GM12878 (cell line): ENCODE results near the gene PHGDH. TPM values are rescaled to one million over a fixed set of nuclear protein-coding genes. Genes with fewer than 3 reads are reported as not detected.

ENCODE experiments used
- ATAC-seq: fragments of 200-7000 bp; cut with Tn5 transposase; 3 replicates; pipeline ENCODE4 v1.9.1; 2020; ENCODE audit warnings: mild to moderate bottlenecking, moderate library complexity
- BruUV-seq: library from RNA; stranded (reverse); fragments of 400-500 nt; replicated peaks from 2 replicates; lab custom pipeline; 2021; lab: Mats Ljungman, UMichigan
- CTCF ChIA-PET: fragments of 300-600 bp; sonication (Branson Sonifier 250); formaldehyde crosslinking; extraction: SDS; loops from one replicate; lab custom pipeline; 2021; ENCODE audit warnings: inconsistent platforms; lab: Yijun Ruan, JAX
- POLR2A ChIA-PET: fragments of 350-600 bp; formaldehyde crosslinking; extraction: SDS; loops from one replicate; lab custom pipeline; 2021; ENCODE audit warnings: inconsistent platforms; lab: Charles Lee
- RAD21 ChIA-PET: fragments of 300-600 bp; sonication (Branson Sonifier 250); formaldehyde crosslinking; loops from one replicate; lab custom pipeline; 2023; ENCODE audit warnings: antibody characterized with exemption; ENCODE audit not compliant: unreplicated experiment; lab: Charles Lee
- SMC1A ChIA-PET: fragments of 300-600 bp; sonication (Branson Sonifier 250); formaldehyde crosslinking; loops from one replicate; lab custom pipeline; 2023; ENCODE audit not compliant: unreplicated experiment, uncharacterized antibody; lab: Charles Lee
- DNase-seq: peaks from one replicate; pipeline ENCODE4 v3.0.0-alpha.2; 2011; ENCODE audit warnings: low read depth, low spot score
- FAIRE-seq: peaks from 3 replicates; lab custom pipeline; 2011; peaks lifted over from hg19 to GRCh38; lab: Jason Lieb, UNC
- H2AFZ ChIP-seq: 2 replicates; pipeline ENCODE4 v1.6.0; 2011; ENCODE audit warnings: low read depth, low read length, control low read depth; ENCODE audit not compliant: control insufficient read depth
- H3K27ac ChIP-seq: 2 replicates; pipeline ENCODE4 v1.5.1; 2011; ENCODE audit warnings: control low read depth; ENCODE audit not compliant: control insufficient read depth, insufficient read depth
- H3K27me3 ChIP-seq, 2 experiments: replicated peaks in 1 of 2; 2 replicates each; pipeline versions ENCODE4 v1.6.0 to v1.6.1; 2011; ENCODE audit warnings: low read length in 1 of 2; ENCODE audit not compliant: control insufficient read depth in 2 of 2, insufficient read depth in 2 of 2
- H3K36me3 ChIP-seq, 2 experiments: 2 replicates each; pipeline ENCODE4 v1.5.1; 2011; ENCODE audit warnings: low read length in 1 of 2; ENCODE audit not compliant: control insufficient read depth in 2 of 2, insufficient read depth in 2 of 2
- H3K4me1 ChIP-seq: 2 replicates; pipeline ENCODE4 v1.6.1; 2011; ENCODE audit warnings: mild to moderate bottlenecking, low read length, moderate library complexity, mixed read lengths; ENCODE audit not compliant: control insufficient read depth, insufficient read depth
- H3K4me2 ChIP-seq: 2 replicates; pipeline ENCODE4 v1.6.0; 2011; ENCODE audit warnings: control low read depth; ENCODE audit not compliant: control insufficient read depth, insufficient read depth
- H3K4me3 ChIP-seq: fragments of 200-600 bp; sonication (generic); 2 replicates; pipeline ENCODE4 v1.5.1; 2016
- H3K79me2 ChIP-seq: 2 replicates; pipeline ENCODE4 v1.6.0; 2011; ENCODE audit warnings: low read length; ENCODE audit not compliant: control insufficient read depth, insufficient read depth
- H3K9ac ChIP-seq: 2 replicates; pipeline ENCODE4 v1.8.0; 2011; ENCODE audit warnings: low read length, control low read depth, mixed read lengths; ENCODE audit not compliant: control insufficient read depth, insufficient read depth
- H3K9me3 ChIP-seq: replicated peaks from 3 replicates; pipeline ENCODE4 v1.5.1; 2011; ENCODE audit warnings: mild to moderate bottlenecking, low read length; ENCODE audit not compliant: control insufficient read depth, insufficient read depth
- H4K20me1 ChIP-seq: 2 replicates; pipeline ENCODE4 v1.6.0; 2011; ENCODE audit not compliant: control insufficient read depth, insufficient read depth
- CHD2 ChIP-seq: IDR thresholded peaks from 2 replicates; pipeline ENCODE4 v1.6.1; 2011; ENCODE audit warnings: low read depth, low read length, improper control_type of control experiment, borderline replicate concordance
- CREM ChIP-seq: IDR thresholded peaks from 2 replicates; pipeline ENCODE4 v1.6.1; 2014; ENCODE audit warnings: antibody characterized with exemption, low read depth
- FOS ChIP-seq: IDR thresholded peaks from 3 replicates; pipeline ENCODE4 v1.6.1; 2011; ENCODE audit warnings: borderline replicate concordance; ENCODE audit not compliant: insufficient read length; ENCODE audit errors: extremely low read depth
- PRDM15 ChIP-seq: fragments of 450-650 bp; formaldehyde crosslinking; IDR thresholded peaks from 2 replicates; pipeline ENCODE4 v1.4.0; 2020; ENCODE audit warnings: mild to moderate bottlenecking, moderate library complexity
- RFX5 ChIP-seq: IDR thresholded peaks from 2 replicates; pipeline ENCODE4 v1.6.1; 2011; ENCODE audit warnings: low read depth, low read length, improper control_type of control experiment
- SREBF2 ChIP-seq: IDR thresholded peaks from 2 replicates; pipeline ENCODE4 v1.6.1; 2012; ENCODE audit warnings: mild to moderate bottlenecking, low read length
- SUZ12 ChIP-seq: fragments of 200-600 bp; sonication (generic); IDR thresholded peaks from one replicate; pipeline ENCODE4 v1.6.1; 2018; ENCODE audit warnings: antibody characterized with exemption, mild to moderate bottlenecking; ENCODE audit not compliant: unreplicated experiment
- YBX1 ChIP-seq: fragments of 450-650 bp; IDR thresholded peaks from 2 replicates; pipeline ENCODE4 v1.6.1; 2016; ENCODE audit warnings: antibody characterized with exemption
- WGBS: methylation state at CpG from one replicate; pipeline ENCODE4 v1.1.6; 2016; ENCODE audit warnings: low lambda C conversion rate; ENCODE audit not compliant: insufficient replicate concordance, insufficient coverage; ENCODE audit errors: missing lambda C conversion rate; 5-methylcytosine and 5-hydroxymethylcytosine counted together
- in situ Hi-C: fragments of 300-500 bp; cut with MboI; formaldehyde crosslinking; loops from 9 replicates; pipeline ENCODE4 v1.14.3; 2018; ENCODE audit warnings: mixed read lengths
- intact Hi-C: fragments of 100-400 bp; cut with micrococcal nuclease; formaldehyde crosslinking; loops from one replicate; pipeline ENCODE4 v1.14.2; 2022; ENCODE audit not compliant: unreplicated experiment
- polyA plus RNA-seq, 11 experiments: library from polyadenylated mRNA; depleted of rRNA in 4 of 11; unstranded in 6 of 11; stranded (reverse) in 5 of 11; fragments of >200 nt; fragmentation: Nextera tagmentation in 4 of 11; fragmentation: Illumina TruSeq in 1 of 11; extraction: Ambion mirVana in 4 of 11; extraction: Trizol in 1 of 11; gene quantifications; 1 replicate in 1 of 11; 2 replicates in 10 of 11; pipeline versions ENCODE4 v1.2.1 to v1.2.3, GENCODE V29; 2011 to 2016; ENCODE audit warnings: inconsistent platforms in 2 of 11, missing spikeins in 2 of 11, low read depth in 1 of 11
- total RNA-seq, 4 experiments: library from RNA; depleted of rRNA in 3 of 4; stranded (reverse); fragments of >200 nt in 3 of 4; fragmentation: Illumina TruSeq in 1 of 4; extraction: Trizol in 1 of 4; gene quantifications; 2 replicates each; pipeline versions ENCODE4 v1.2.1 to v1.2.3, GENCODE V29; 2013 to 2021
- TF ChIP-seq, protein P1 (sequence below): fragments of 450-650 bp; IDR thresholded peaks from 2 replicates; pipeline ENCODE4 v1.6.1; 2018; ENCODE audit warnings: mild to moderate bottlenecking, low read depth, moderate library complexity; ENCODE audit not compliant: partially characterized antibody
- TF ChIP-seq, protein P2 (sequence below), 3 experiments: IDR thresholded peaks in 2 of 3; conservative IDR thresholded peaks in 1 of 3; 2 replicates each; pipeline ENCODE4 v1.5.1; 2011; ENCODE audit warnings: low read depth in 3 of 3, low read length in 3 of 3, mild to moderate bottlenecking in 3 of 3, control low read depth in 2 of 3, moderate library complexity in 2 of 3, inconsistent platforms in 1 of 3, mixed read lengths in 1 of 3; ENCODE audit not compliant: control insufficient read depth in 2 of 3, insufficient read depth in 1 of 3; ENCODE audit errors: extremely low read depth in 1 of 3

The PHGDH gene
- total and polyA plus RNA-seq, 10 of the 15 experiments (the other 5 are each of a cell fraction or from before 2014, with no cell fraction given) = 3.9 to 47.8 (median 25.9) TPM

- H3K27me3 ChIP-seq = peaks cover 0 to 10% of the 10 kb centered on the region in 2 experiments; a peak in 2 of 4 replicates
- H3K36me3 ChIP-seq = no peaks in the 10 kb centered on the region
- 62% methylated on average over 2 of the region's 2 CpGs for WGBS
- SMC1A ChIA-PET = no interaction called here
- H3K4me2 ChIP-seq = no peak overlapping the region
- RAD21 ChIA-PET = no interaction called here
- POLR2A ChIA-PET = no interaction called here
- H3K4me1 ChIP-seq = no peaks in the 10 kb centered on the region
- in situ Hi-C loops (loop anchor here (5.0 kb wide), 1 partner anchor 35 kb away; no protein-coding TSS in a partner anchor), intact Hi-C loops (no loop called here)
- no peaks in the 10 kb centered on the region for H3K9me3 ChIP-seq
- no peaks in the 10 kb centered on the region for H3K79me2 ChIP-seq
- no TSS peak for BruUV-seq
- CTCF ChIA-PET = interaction anchor here (0.7 kb wide), 1 partner anchor 34 kb away, joined by 3 read pairs; no protein-coding TSS in a partner anchor
- H3K9ac ChIP-seq = no peak overlapping the region
- no peaks in the 10 kb centered on the region for H4K20me1 ChIP-seq
- H3K4me3 ChIP-seq = no peak overlapping the region
- DNase-seq (no peak), FAIRE-seq (no peak), ATAC-seq (no peak)
- H3K27ac ChIP-seq = no peak overlapping the region
- TF ChIP-seq, protein P1, sequence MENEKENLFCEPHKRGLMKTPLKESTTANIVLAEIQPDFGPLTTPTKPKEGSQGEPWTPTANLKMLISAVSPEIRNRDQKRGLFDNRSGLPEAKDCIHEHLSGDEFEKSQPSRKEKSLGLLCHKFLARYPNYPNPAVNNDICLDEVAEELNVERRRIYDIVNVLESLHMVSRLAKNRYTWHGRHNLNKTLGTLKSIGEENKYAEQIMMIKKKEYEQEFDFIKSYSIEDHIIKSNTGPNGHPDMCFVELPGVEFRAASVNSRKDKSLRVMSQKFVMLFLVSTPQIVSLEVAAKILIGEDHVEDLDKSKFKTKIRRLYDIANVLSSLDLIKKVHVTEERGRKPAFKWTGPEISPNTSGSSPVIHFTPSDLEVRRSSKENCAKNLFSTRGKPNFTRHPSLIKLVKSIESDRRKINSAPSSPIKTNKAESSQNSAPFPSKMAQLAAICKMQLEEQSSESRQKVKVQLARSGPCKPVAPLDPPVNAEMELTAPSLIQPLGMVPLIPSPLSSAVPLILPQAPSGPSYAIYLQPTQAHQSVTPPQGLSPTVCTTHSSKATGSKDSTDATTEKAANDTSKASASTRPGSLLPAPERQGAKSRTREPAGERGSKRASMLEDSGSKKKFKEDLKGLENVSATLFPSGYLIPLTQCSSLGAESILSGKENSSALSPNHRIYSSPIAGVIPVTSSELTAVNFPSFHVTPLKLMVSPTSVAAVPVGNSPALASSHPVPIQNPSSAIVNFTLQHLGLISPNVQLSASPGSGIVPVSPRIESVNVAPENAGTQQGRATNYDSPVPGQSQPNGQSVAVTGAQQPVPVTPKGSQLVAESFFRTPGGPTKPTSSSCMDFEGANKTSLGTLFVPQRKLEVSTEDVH = no peak
- TF ChIP-seq SUZ12 = no peak
- no peak for TF ChIP-seq CHD2
- no peak for TF ChIP-seq YBX1
- TF ChIP-seq, protein P2, sequence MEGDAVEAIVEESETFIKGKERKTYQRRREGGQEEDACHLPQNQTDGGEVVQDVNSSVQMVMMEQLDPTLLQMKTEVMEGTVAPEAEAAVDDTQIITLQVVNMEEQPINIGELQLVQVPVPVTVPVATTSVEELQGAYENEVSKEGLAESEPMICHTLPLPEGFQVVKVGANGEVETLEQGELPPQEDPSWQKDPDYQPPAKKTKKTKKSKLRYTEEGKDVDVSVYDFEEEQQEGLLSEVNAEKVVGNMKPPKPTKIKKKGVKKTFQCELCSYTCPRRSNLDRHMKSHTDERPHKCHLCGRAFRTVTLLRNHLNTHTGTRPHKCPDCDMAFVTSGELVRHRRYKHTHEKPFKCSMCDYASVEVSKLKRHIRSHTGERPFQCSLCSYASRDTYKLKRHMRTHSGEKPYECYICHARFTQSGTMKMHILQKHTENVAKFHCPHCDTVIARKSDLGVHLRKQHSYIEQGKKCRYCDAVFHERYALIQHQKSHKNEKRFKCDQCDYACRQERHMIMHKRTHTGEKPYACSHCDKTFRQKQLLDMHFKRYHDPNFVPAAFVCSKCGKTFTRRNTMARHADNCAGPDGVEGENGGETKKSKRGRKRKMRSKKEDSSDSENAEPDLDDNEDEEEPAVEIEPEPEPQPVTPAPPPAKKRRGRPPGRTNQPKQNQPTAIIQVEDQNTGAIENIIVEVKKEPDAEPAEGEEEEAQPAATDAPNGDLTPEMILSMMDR (IDR thresholded peaks at IDR 0.05 in 2 of 3, conservative IDR thresholded peaks at IDR 0.05 in 1 of 3; ENCODE audit: control insufficient read depth in 2 of 3, extremely low read depth in 1 of 3, insufficient read depth in 1 of 3, low read depth in 3 of 3, low read length in 3 of 3) = no peak
- TF ChIP-seq PRDM15 (CRISPR knock-in tag) = no peak
- TF ChIP-seq FOS = no peak
- no peak for TF ChIP-seq SREBF2
- no peak for TF ChIP-seq RFX5
- no peak for TF ChIP-seq CREM
- no peak overlapping the region for H2AFZ ChIP-seq
Observed at GRCh38 chr1:119772298-119772697, 60.6 kb downstream of the PHGDH start.
